Hypothalamus (tissue), 51 donors: Measurements from ENCODE around the gene EP300.
A peak's percentile ranks its signal among the peaks of the same experiment; 100 is the strongest.

Experiments
- DNase-seq, 51 donors: peaks; one replicate each; lab custom pipeline; 2025; lab: John Stamatoyannopoulos, UW

Gene EP300

DNA sequence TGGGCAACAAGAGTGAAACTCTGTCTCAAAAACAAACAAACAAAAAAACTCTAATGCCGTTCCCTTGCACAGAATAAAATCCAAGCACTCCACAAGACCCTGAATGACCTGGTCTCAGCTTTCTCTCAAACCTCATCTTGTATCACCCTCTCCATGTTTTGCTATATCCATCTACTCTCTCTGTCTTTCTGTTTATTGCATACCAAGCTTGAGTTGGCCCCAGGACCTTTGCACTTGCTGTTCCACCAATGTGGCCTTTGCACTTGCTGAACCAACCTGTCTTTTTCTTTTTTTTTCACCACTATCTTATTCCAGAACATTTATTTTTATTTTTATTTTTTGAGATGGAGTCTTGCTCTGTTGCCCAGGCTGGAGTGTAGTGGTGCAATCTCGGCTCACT lies 110.7 kb downstream of the EP300 start:
- DNase-seq = no peak

- no peak for DNase-seq
These were observed 111.7 kb downstream of the EP300 start for GRCh38 chr22:41204066-41204465.

GRCh38 chr22:41204992-41205900 lies 112.9 kb downstream of the EP300 start, which contains the start of gene L3MBTL2:
L3MBTL2 (plus strand) TSS chr22:41205312; CDS start chr22:41205363, 51 bp downstream.
- peak; percentile 32 to 99 (median 96) for DNase-seq

DNA sequence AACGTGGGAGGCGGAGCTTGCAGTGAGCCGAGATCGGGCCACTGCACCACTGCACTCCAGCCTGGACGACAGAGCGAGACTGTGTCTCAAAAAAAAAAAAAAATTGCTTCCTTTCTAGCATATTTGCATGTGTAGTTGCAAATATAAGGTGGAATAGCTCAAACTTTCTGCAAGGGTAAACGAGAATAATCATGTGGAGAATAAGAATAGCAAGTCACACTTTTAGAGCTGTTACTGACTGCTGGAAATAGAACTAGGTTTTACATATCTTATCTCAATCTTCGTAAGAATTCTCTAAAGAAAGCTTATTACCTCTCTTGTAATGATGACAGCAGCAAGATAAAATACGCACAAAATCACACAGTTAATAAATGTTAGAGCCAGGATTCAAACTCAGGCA lies 114.3 kb downstream of the EP300 start:
- DNase-seq = no peak

- DNase-seq = no peak
These were observed 123.0 kb downstream of the EP300 start for GRCh38 chr22:41215409-41215808.

GRCh38 chr22:41215926-41216325 lies 123.5 kb downstream of the EP300 start:
- no peak for DNase-seq

GRCh38 chr22:41216984-41217383 lies 124.6 kb downstream of the EP300 start:
- DNase-seq = peak in 4 of 51 donors; percentile 10 to 45 (median 21)

GRCh38 chr22:41217553-41218157 lies 125.3 kb downstream of the EP300 start:
- DNase-seq = peak in 29 of 51 donors; percentile 20 to 75 (median 43)

DNA sequence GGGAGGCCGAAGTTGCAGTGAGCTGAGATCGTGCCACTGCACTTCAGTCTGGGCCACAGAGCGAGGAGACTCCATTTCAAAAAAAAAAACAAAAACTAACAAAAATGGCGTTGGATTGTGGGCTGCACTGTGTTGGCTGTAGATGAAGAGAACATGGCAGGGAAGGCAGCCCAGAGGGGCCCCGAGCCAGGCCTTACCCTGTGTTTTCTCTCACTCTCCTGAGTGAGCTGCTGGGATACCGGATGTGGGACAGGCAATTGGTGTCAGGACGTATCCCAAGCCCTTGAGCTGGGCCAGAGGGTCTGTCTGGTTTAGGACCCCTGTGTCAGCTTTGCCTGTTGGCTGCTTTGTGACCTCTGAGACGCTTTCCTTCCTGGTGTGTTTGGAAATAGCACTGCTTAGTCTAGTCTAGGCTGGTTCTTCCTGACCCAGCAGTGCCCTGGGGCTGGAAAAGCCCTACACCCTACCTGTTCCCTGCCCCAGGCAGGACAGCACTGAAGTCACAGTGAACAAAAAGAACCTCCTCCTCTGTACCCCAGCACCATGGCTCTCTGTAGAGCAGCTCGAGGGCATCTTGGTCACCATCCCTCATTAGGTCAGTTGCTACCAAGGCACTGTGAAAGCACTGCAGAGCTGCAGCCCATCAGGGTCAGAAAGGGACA lies 130.6 kb downstream of the EP300 start:
- DNase-seq = peak in 12 of 51 donors; percentile 13 to 44 (median 24)

GRCh38 chr22:41223535-41223934 lies 131.1 kb downstream of the EP300 start:
- no peak for DNase-seq

- peak in 4 of 51 donors; percentile 18 to 25 (median 22) for DNase-seq
These were observed 134.6 kb downstream of the EP300 start for GRCh38 chr22:41226723-41227655.

GRCh38 chr22:41229215-41229614 lies 136.8 kb downstream of the EP300 start:
- DNase-seq = no peak
